ENCODE measurements around the gene NUPR2.

DNA sequence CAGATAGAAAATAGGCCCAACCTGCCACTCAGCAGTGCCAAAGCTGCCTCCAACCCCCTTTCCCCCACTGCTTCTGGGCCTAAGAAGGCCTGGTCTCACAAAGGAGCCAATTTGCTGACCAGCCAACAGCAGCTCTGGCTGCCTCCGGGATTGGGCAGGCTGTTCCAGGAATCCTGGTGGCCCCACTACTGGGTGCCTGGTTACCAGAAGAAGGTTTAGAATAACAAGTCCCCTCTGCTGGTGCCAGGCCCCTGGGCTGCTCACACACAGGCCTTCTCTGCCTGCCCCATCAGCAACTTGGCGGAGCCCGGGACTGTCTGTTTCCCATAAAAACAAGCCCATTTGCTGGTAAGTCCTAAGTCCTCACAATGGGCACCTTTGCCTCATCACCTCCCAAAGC is 24.6 kb downstream of the NUPR2 start:
- TF ChIP-seq, protein P1, sequence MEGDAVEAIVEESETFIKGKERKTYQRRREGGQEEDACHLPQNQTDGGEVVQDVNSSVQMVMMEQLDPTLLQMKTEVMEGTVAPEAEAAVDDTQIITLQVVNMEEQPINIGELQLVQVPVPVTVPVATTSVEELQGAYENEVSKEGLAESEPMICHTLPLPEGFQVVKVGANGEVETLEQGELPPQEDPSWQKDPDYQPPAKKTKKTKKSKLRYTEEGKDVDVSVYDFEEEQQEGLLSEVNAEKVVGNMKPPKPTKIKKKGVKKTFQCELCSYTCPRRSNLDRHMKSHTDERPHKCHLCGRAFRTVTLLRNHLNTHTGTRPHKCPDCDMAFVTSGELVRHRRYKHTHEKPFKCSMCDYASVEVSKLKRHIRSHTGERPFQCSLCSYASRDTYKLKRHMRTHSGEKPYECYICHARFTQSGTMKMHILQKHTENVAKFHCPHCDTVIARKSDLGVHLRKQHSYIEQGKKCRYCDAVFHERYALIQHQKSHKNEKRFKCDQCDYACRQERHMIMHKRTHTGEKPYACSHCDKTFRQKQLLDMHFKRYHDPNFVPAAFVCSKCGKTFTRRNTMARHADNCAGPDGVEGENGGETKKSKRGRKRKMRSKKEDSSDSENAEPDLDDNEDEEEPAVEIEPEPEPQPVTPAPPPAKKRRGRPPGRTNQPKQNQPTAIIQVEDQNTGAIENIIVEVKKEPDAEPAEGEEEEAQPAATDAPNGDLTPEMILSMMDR (IDR thresholded peaks at IDR 0.05) = no peak
- TF ChIP-seq POLR2AphosphoS5 (IDR thresholded peaks at IDR 0.05) (no peak), EP300 (IDR thresholded peaks at IDR 0.05) (no peak), POLR2A (IDR thresholded peaks at IDR 0.05) (no peak)

Measured in upper lobe of left lung (tissue), 4 donors.